B cell (primary cell): ENCODE data around the gene BET1. TPM values are rescaled to one million over a fixed set of nuclear protein-coding genes. Genes with fewer than 3 reads are reported as not detected.

Experiments
- ATAC-seq: fragments of 200-7000 bp; cut with Tn5 transposase; one replicate; pipeline ENCODE4 v1.10.0; 2021; ENCODE audit warnings: low read depth, mild to moderate bottlenecking, moderate number of reproducible peaks, moderate library complexity
- CTCF ChIA-PET: fragments of 350-600 bp; sonication (Branson Sonifier 250); formaldehyde crosslinking; loops from one replicate; lab custom pipeline; 2021; ENCODE audit warnings: antibody characterized with exemption, inconsistent platforms; lab: Charles Lee
- POLR2A ChIA-PET: fragments of 350-600 bp; sonication (Branson Sonifier 250); formaldehyde crosslinking; loops from one replicate; lab custom pipeline; 2021; ENCODE audit warnings: antibody characterized with exemption; lab: Charles Lee
- DNase-seq: peaks from one replicate; pipeline ENCODE4 v3.0.0; 2013
- H2AFZ ChIP-seq: 2 replicates; pipeline ENCODE4 v1.6.1; 2012; ENCODE audit warnings: mild to moderate bottlenecking, low read depth, low read length; ENCODE audit not compliant: insufficient read depth, poor library complexity, severe bottlenecking
- H3K27ac ChIP-seq, 2 donors: 1 replicate in 1 of 2; 2 replicates in 1 of 2; pipeline ENCODE4 v1.5.1; 2012 to 2013; ENCODE audit warnings: low read length in 2 of 2, mild to moderate bottlenecking in 2 of 2, moderate library complexity in 1 of 2
- H3K27me3 ChIP-seq, 4 experiments: fragments of 200-600 bp in 1 of 4; sonication (generic) in 1 of 4; replicated peaks in 1 of 4; 1 replicate in 2 of 4; 2 replicates in 2 of 4; pipeline versions ENCODE4 v1.6.1 to v1.7.0; 2013 to 2016; ENCODE audit warnings: low read length in 3 of 4, mild to moderate bottlenecking in 2 of 4, mixed read lengths in 1 of 4, moderate library complexity in 1 of 4; ENCODE audit not compliant: insufficient read depth in 4 of 4, control insufficient read depth in 3 of 4; ENCODE audit errors: control extremely low read depth in 1 of 4
- H3K36me3 ChIP-seq, 2 experiments: replicated peaks in 1 of 2; 1 replicate in 1 of 2; 2 replicates in 1 of 2; pipeline versions ENCODE4 v1.6.1 to v1.7.1; 2013; ENCODE audit warnings: low read length in 1 of 2; ENCODE audit not compliant: insufficient read depth in 2 of 2, control insufficient read depth in 1 of 2; ENCODE audit errors: control extremely low read depth in 1 of 2, extremely low read depth in 1 of 2
- H3K4me1 ChIP-seq, 2 donors: fragments of 200-600 bp in 1 of 2; sonication (generic) in 1 of 2; 1 replicate in 1 of 2; 2 replicates in 1 of 2; pipeline versions ENCODE4 v1.5.1 to v1.6.1; 2013 to 2017; ENCODE audit warnings: low read length in 2 of 2; ENCODE audit not compliant: control insufficient read depth in 2 of 2, insufficient read depth in 2 of 2
- H3K4me2 ChIP-seq: replicated peaks from 2 replicates; pipeline ENCODE3; 2012; ENCODE audit warnings: mild to moderate bottlenecking, low read depth, low read length; ENCODE audit not compliant: poor library complexity, severe bottlenecking
- H3K4me3 ChIP-seq, 5 experiments: fragments of 200-600 bp in 1 of 5; sonication (generic) in 1 of 5; 1 replicate in 3 of 5; 2 replicates in 2 of 5; pipeline versions ENCODE4 v1.5.1 to v1.7.0; 2011 to 2016; ENCODE audit warnings: low read length in 4 of 5, mild to moderate bottlenecking in 4 of 5, low read depth in 2 of 5, control low read depth in 1 of 5, moderate library complexity in 1 of 5; ENCODE audit not compliant: insufficient read depth in 1 of 5; ENCODE audit errors: control extremely low read depth in 1 of 5, extremely low read depth in 1 of 5
- H3K79me2 ChIP-seq: fragments of 200-600 bp; sonication (generic); one replicate; pipeline ENCODE4 v1.6.0; 2016; ENCODE audit warnings: low read length; ENCODE audit not compliant: control insufficient read depth, insufficient read depth
- H3K9ac ChIP-seq: fragments of 200-600 bp; sonication (generic); 2 replicates; pipeline ENCODE4 v1.6.1; 2017; ENCODE audit warnings: mild to moderate bottlenecking, low read length, moderate library complexity
- H3K9me3 ChIP-seq, 3 donors: one replicate each; pipeline versions ENCODE4 v1.6.1 to v1.7.1; 2013; ENCODE audit warnings: low read length in 2 of 3; ENCODE audit not compliant: control insufficient read depth in 2 of 3, insufficient read depth in 1 of 3; ENCODE audit errors: control extremely low read depth in 1 of 3
- H4K20me1 ChIP-seq: 2 replicates; pipeline ENCODE4 v1.6.0; 2012; ENCODE audit warnings: mild to moderate bottlenecking, low read length; ENCODE audit not compliant: insufficient read depth, control insufficient read depth, poor library complexity, severe bottlenecking
- H3K27ac Mint-ChIP-seq: one replicate; pipeline ENCODE4 v1.8.0; 2021; ENCODE audit warnings: mixed read lengths
- H3K27me3 Mint-ChIP-seq: one replicate; pipeline ENCODE4 v1.8.0; 2021; ENCODE audit warnings: mixed read lengths
- H3K4me1 Mint-ChIP-seq: one replicate; pipeline ENCODE4 v1.8.0; 2021; ENCODE audit warnings: mixed read lengths
- H3K4me3 Mint-ChIP-seq: one replicate; pipeline ENCODE4 v1.8.0; 2021; ENCODE audit warnings: mixed read lengths
- H3K9me3 Mint-ChIP-seq: one replicate; pipeline ENCODE4 v1.8.0; 2022; ENCODE audit warnings: mixed read lengths; ENCODE audit not compliant: insufficient read depth
- EZH2 ChIP-seq: IDR thresholded peaks from 2 replicates; pipeline ENCODE4 v1.6.1; 2012; ENCODE audit warnings: borderline replicate concordance, low read depth, mild to moderate bottlenecking, moderate library complexity, low read length; ENCODE audit not compliant: insufficient read depth, poor library complexity, severe bottlenecking
- WGBS: methylation state at CpG from one replicate; pipeline ENCODE4 v1.1.5; 2013; ENCODE audit warnings: missing lambda C conversion rate; ENCODE audit not compliant: insufficient coverage; 5-methylcytosine and 5-hydroxymethylcytosine counted together
- intact Hi-C: fragments of 100-400 bp; cut with micrococcal nuclease; formaldehyde crosslinking; loops from one replicate; pipeline ENCODE4 v1.10.0; 2022
- polyA plus RNA-seq: library from polyadenylated mRNA; depleted of rRNA; stranded (reverse); fragments of >200 nt; gene quantifications from 2 replicates; pipeline ENCODE4 v1.2.3, GENCODE V29; 2012
- total RNA-seq, 2 donors: library from RNA; stranded (reverse); fragments of 120-200 nt in 1 of 2; gene quantifications; 1 replicate in 1 of 2; 2 replicates in 1 of 2; pipeline versions ENCODE4 v1.2.3 to v1.2.4, GENCODE V29; 2013 to 2022
- TF ChIP-seq, protein P1 (sequence below): fragments of 200-600 bp; IDR thresholded peaks from one replicate; pipeline ENCODE4 v1.8.0; 2022; ENCODE audit warnings: antibody characterized with exemption, mild to moderate bottlenecking

Gene BET1
- total and polyA plus RNA-seq, 2 donors (not counting 1 experiment from before 2014, with no cell fraction given) = 16.0 to 36.1 TPM

DNA sequence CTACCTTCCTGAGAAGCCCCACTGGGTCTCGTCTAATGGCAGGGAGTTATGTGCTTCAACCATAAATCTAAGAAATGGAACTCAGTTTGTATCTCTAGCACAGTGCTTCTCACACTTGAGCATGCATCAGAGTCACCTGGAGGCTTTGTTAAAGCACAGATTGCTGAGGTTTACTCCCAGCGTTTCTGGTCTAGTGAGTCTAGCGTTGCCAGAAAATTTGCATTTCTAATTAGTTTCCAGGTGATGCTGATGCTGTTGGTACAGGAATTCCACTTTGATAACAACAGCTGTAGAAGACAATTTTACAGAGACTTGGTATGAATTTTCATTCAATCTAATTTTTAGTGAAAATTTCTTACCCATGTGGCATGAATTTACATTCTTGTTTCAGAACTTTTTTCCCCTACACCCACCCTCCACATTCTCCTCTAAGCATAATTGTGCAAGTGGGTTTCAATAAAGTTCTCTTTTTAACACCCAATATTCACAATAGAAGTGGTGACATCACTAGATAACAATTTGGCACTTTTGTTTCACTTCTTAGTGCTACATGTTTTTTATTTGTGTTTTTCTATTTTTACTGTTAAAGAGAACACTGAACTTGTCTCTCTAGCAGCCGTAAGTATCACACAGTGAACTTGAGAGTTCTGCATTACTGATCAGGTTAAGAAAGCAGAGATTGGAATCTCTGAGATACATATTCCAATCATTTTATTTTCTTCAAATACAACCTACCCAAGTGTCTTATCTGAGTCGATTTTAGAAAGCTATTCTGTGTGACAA, 48.4 kb upstream of the BET1 start:
- TF ChIP-seq EZH2 = no peak
- TF ChIP-seq, protein P1, sequence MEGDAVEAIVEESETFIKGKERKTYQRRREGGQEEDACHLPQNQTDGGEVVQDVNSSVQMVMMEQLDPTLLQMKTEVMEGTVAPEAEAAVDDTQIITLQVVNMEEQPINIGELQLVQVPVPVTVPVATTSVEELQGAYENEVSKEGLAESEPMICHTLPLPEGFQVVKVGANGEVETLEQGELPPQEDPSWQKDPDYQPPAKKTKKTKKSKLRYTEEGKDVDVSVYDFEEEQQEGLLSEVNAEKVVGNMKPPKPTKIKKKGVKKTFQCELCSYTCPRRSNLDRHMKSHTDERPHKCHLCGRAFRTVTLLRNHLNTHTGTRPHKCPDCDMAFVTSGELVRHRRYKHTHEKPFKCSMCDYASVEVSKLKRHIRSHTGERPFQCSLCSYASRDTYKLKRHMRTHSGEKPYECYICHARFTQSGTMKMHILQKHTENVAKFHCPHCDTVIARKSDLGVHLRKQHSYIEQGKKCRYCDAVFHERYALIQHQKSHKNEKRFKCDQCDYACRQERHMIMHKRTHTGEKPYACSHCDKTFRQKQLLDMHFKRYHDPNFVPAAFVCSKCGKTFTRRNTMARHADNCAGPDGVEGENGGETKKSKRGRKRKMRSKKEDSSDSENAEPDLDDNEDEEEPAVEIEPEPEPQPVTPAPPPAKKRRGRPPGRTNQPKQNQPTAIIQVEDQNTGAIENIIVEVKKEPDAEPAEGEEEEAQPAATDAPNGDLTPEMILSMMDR = no peak
- H3K27me3 ChIP-seq = no peaks in the 10 kb centered on the region
- H3K79me2 ChIP-seq = no peaks in the 10 kb centered on the region
- H3K4me3 ChIP-seq = peak overlapping the region in 2 of 5 experiments; percentile 18 to 20
- intact Hi-C loops = loop anchor here (2.0 to 5.0 kb wide), 2 partner anchors 16 to 300 kb away; no protein-coding TSS in a partner anchor
- ATAC-seq (peak; percentile 61), DNase-seq (peak; percentile 81)
- H3K36me3 ChIP-seq = no peaks in the 10 kb centered on the region
- peak overlapping the region; percentile 81 to 89 for H3K27ac ChIP-seq
- H2AFZ ChIP-seq = no peak overlapping the region
- no peaks in the 10 kb centered on the region for H3K9me3 Mint-ChIP-seq
- ChIA-PET CTCF (interaction anchor here (3.1 kb wide), 1 partner anchor 11 kb away, joined by 14 read pairs; no protein-coding TSS in a partner anchor), POLR2A (interaction anchor here (1.6 kb wide), 1 partner anchor 8 kb away, joined by 3 read pairs; no protein-coding TSS in a partner anchor)
- H3K9ac ChIP-seq = peak overlapping the region; percentile 11
- 0% methylated on average over 1 of the region's 5 CpGs for WGBS
- peak overlapping the region; percentile 66 for H3K4me3 Mint-ChIP-seq
- peaks cover 65 to 68% of the 10 kb centered on the region in 2 donors for H3K4me1 ChIP-seq
- peaks cover 65% of the 10 kb centered on the region for H3K4me1 Mint-ChIP-seq
- H3K9me3 ChIP-seq = no peaks in the 10 kb centered on the region
- H3K4me2 ChIP-seq = peak overlapping the region; percentile 56
- H4K20me1 ChIP-seq = no peaks in the 10 kb centered on the region
- H3K27me3 Mint-ChIP-seq = no peaks in the 10 kb centered on the region
- peak overlapping the region; percentile 89 for H3K27ac Mint-ChIP-seq

DNA sequence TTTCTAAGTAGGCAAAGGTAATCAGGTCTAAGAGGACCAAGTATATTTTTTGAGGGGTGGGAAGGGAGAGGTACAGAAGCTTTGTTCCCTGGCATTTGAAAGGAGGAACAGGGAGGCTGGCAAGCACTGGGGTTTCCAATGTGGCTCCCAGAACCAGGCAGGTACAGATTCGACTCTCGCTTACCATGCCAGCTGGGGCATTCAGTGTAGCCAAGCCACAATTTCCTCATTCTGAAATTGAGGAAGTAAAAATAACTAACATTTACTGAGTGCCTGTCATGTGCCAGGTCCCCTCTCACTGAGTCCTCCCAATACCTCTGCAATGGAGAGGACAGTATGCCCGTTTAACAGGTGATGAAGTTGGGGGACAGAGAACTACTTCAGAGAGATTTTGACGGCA, 45.9 kb upstream of the BET1 start:
- peak overlapping the region; percentile 84 to 89 for H3K27ac ChIP-seq
- H3K79me2 ChIP-seq = no peaks in the 10 kb centered on the region
- CTCF ChIA-PET = interaction anchor here (0.8 to 3.1 kb wide), 7 partner anchors 8 to 128 kb away, joined by 3 to 14 read pairs (median 6); partner anchors contain the start of gene GNG11
- peak overlapping the region; percentile 81 for H3K4me3 Mint-ChIP-seq
- no peaks in the 10 kb centered on the region for H4K20me1 ChIP-seq
- no peaks in the 10 kb centered on the region for H3K27me3 Mint-ChIP-seq
- H3K9ac ChIP-seq = peak overlapping the region; percentile 63
- no peaks in the 10 kb centered on the region for H3K36me3 ChIP-seq
- H3K9me3 Mint-ChIP-seq = no peaks in the 10 kb centered on the region
- ATAC-seq (peak; percentile 82), DNase-seq (peak; percentile 89)
- H3K9me3 ChIP-seq = no peaks in the 10 kb centered on the region
- TF ChIP-seq, protein P1 = no peak
- no peak for TF ChIP-seq EZH2
- POLR2A ChIA-PET = interaction anchor here (0.6 kb wide), 2 partner anchors 129 to 893 kb away, joined by 4 read pairs; partner anchors contain the start of gene GNG11
- H3K27ac Mint-ChIP-seq = peak overlapping the region; percentile 91
- H3K4me2 ChIP-seq = peak overlapping the region; percentile 74
- peaks cover 67 to 70% of the 10 kb centered on the region in 2 donors for H3K4me1 ChIP-seq
- H2AFZ ChIP-seq = peak overlapping the region; percentile 64
- WGBS = 0% methylated on average over 2 of the region's 4 CpGs
- intact Hi-C loops = loop anchor here (1.0 to 5.0 kb wide), 6 partner anchors 8 to 302 kb away; partner anchors contain the start of gene BET1
- H3K4me1 Mint-ChIP-seq = peaks cover 67% of the 10 kb centered on the region
- H3K27me3 ChIP-seq = no peaks in the 10 kb centered on the region
- peak overlapping the region in 4 of 5 experiments; percentile 7 to 60 (median 33) for H3K4me3 ChIP-seq
